Forelimb muscle (tissue), 1 donor: ENCODE results near the gene UBAC2. TPM values are rescaled to one million over a fixed set of nuclear protein-coding genes. Genes with fewer than 3 reads are reported as not detected.
"Not testable (repeated sequence)": the region's sequence is repeated elsewhere in the genome, so short reads cannot be mapped to it uniquely, and the experiment has no call there.

Source experiments
- DNase-seq: peaks from one replicate; pipeline ENCODE4 v3.0.0-alpha.2; 2013; ENCODE audit warnings: low read depth
- polyA plus RNA-seq: library from polyadenylated mRNA; unstranded; fragments of 120-200 nt; gene quantifications from one replicate; pipeline ENCODE4 v1.2.1, GENCODE V29; 2013; ENCODE audit not compliant: insufficient read length

The UBAC2 gene
- polyA plus RNA-seq, 1 donor, result 97.0 TPM

DNA sequence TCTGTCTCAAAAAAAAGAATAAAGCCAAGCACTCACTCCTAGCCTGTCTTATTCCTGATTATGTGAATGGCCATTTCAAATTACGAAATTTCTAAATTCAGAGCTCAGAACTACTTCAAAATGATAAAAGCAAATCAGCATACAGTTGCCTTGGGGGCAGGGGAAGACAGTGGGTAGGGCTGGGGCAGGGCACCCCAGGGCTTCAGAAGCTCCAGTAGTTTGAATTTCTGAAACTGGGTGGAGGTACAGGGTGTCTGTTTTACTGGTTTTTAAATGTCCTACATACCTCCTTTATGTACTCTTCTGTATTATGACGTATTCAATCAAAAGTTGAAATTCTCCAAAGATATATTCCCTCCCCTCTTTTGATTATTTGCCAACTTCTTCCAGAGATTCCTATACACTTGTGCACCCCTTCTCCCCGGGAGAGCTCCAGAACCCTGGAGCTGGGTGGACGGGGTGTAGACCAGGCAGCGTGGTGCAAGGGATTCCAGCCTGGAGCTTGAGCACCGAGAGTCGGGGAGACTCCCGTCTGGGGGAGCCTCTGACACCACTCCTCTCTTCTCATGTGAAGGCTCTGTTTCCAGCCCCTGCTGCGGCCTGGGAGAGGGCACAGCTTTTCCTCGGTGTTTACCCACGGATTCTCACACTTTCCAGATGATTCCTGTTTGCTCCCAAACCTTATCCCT lies 191.3 kb downstream of the UBAC2 start:
- DNase-seq, result no peak

DNA sequence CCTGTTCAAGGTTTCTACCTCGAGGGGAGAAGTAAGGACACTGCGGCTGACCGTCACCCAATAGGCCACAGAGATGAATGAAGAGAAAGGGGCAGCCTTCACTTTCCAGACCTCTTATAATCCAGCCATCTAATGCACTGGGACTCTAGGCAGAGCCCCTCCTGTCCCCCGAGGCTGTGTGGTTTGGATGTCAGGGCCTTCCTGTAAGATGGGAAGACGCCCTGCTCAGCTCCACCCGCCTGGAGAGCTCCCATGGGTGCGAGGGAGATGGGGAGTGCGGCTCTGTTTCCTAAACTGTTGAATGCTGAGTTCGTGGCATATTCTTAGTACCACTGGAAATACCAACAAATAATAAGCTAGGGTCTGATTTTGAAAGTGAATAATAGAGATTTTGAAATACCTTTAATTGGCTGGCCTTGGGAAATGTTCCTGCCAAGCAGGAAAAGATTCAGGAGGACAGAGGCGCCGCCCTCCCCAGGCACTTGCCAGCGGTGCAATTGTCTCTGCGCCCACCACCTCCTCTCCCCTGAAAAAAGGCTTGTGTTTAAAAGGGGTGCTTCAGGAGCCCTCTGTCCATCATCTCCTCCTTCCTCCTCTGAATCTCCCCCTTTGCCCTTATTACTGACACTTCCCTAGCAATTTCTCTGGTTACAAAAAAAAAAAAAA lies 191.9 kb downstream of the UBAC2 start:
- DNase-seq, result no peak

- not testable (repeated sequence) for DNase-seq
Observed at GRCh38 chr13:99393391-99393790, 192.7 kb downstream of the UBAC2 start.

DNA sequence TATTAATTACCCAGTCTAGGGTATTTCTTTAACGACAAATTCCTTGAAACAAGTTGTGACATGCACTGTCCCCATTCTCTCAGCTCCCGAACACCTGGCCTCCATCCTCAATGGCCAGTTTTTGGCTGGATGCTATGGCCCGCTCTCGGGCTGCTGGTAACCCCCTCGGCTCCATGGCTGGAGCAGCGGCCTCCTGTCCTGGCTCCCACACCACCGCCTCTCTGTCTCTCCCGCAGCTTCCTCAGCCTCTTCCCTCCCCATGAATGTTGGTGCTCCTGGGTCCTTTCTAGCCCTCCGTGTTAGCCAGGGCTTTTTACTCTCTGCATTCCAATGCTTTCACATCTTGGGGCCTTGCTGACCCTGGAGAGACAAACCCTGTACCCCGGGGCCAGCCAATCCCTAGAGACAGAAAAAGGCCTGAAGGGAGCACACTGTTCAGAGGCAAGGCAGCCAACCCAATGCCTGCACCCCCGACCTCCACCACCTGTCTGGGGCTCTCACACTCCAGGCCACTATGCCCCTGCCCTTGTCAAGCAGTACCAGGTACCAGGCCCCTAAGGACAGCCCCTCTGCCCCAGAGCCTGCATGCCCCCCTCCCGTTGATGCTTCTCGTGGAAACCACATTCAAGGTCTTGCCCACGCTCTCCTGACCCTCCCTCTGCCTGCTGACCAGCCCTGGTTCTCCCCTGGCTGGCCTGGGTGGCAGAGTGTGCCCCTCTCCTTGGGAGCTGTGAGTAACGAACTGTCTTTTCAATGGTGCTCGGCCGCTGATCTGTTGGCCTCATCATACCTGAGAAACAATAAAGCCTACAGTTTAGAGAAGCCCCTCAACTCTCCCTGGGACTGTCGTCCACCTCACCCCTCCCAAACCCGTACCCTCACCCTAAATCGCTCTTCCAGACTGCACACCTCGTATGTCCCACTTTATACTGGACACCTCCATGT lies 193.4 kb downstream of the UBAC2 start:
- no peak for DNase-seq

GRCh38 chr13:99395436-99395835 lies 194.8 kb downstream of the UBAC2 start:
- no peak for DNase-seq

DNA sequence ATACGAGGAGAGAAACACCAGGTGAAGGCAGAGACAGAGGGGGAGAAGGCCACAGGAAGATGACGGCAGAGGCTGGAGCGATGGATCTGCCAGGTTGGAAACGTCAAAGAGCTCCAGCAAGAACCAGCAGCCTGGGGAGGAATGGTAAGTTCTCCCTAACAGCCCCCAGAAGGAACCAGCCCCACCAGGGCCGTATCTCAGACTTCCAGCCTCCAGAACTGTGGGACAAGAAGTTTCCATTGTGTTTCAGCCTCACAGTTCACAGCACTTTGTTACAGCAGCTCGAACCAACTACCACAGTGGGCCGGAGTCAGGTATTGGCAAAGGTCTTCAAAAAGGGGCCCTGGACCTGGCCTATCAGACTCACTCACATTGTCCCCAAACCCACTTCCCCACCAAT lies 195.8 kb downstream of the UBAC2 start:
- DNase-seq, result no peak

DNA sequence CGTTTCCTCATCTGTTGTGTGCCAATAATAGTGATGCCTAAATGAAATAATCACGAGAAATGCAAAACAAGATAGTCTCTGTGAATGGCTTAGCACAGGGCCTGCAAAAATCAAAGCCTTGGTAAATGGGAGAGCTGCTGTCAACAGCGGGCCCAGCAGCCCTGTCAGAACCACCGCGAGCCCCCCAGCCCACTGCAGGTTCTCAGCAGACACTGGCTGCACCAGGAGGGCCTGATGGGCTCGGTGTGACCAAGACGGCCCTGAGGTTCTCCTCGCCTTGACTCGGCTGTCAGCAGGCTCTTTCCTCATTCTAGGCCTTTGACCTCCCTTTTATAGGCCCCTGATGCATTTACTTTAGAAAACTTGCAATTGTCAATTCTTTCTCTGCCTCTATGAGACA lies 197.4 kb downstream of the UBAC2 start:
- DNase-seq, result no peak

DNA sequence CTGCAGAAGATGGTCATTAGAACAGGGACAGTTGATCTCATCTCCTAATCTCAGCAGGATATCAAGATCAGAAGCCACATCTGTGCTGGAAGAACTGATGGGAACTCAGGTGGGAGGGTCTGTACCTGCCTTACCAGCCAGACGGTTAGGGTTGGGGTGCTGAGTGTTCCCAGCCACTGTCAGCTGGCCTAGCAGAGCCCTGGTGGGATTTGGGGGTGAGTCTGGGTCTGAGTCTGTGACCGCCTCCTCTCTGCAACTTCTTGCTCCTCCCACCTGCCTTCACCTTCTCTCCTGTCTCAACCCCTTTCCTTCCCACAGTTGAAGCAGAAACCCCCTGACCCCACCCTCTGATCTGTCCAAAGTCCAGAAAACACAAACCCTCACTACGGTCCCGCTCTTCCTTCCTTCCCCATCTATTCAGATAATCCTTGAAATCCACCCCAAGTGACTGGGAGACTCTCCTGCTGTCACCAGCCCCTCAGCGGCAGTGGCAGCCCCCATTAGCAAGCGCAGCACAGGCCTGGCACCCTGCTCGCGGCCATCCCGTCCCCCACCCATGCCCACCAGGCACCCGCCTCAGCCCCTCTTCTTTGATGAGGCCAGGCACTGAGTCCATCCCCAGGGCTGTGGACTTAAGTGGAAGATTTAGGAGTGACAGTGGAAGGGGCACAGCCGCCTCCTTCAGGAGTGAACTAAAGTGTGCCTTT lies 198.4 kb downstream of the UBAC2 start:
- no peak for DNase-seq

DNA sequence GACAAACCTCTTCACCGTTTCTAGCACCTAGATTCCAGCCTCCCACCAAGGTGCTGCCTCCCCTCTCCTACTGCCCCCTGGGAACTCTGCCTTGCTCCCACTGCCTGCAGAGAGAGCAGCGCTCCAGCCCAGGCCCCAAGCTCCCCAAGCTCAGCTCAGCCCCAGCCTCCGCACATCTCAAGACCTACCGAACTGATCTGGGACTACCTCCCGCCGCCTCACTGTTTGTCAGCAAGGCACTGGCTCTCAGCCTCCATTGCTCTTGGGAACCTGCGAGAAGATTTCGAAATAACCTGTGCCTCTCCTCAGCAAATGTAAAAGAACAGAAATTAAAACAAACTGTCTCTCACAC lies 198.9 kb downstream of the UBAC2 start:
- no peak for DNase-seq

DNA sequence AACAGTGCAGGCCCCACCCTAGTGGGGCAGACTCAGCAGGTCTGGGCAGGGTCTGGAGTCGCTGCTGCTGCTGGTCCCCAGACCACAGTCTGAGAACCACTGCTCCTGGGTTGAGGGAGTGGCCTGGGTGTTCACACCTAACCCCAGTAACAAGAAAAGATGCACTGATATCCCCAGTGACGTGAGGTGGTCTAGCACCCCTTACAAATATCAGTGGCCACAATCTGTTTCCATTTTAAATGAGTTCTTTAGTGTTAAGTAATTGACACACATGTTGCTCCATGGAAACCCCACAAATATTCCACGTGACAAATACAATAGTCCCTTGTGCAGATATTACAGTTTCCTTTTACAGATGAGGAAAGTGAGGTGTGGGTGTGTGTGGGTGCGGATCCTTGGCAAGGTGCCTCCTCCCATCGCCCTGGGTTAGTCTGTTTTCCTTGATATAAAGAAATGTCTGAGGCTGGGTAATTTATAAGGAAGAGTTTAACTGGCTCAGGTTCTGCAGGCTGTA lies 202.9 kb downstream of the UBAC2 start:
- DNase-seq, result no peak

GRCh38 chr13:99404005-99404755 lies 203.5 kb downstream of the UBAC2 start:
- no peak for DNase-seq

DNA sequence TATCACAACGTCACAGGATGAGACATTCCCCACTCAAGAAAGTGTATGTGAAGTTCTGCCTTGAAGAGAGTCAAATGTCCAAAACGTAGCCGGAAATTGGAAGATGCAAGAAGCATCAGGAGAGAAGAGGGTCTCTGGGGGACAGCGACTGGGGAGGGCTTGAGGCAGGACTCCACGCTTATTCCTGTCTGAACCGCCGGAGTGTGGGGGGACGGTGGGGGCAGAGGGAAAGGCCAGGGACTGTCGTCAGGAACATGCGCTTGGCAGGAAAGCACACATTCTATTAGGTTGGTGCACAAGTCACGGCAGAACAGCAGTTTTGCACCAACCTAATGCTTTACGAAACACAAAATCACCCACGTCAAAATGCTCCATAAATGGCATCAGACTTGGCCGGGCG lies 205.3 kb downstream of the UBAC2 start:
- no peak for DNase-seq

GRCh38 chr13:99406799-99407201 lies 206.1 kb downstream of the UBAC2 start:
- DNase-seq, result no peak

DNA sequence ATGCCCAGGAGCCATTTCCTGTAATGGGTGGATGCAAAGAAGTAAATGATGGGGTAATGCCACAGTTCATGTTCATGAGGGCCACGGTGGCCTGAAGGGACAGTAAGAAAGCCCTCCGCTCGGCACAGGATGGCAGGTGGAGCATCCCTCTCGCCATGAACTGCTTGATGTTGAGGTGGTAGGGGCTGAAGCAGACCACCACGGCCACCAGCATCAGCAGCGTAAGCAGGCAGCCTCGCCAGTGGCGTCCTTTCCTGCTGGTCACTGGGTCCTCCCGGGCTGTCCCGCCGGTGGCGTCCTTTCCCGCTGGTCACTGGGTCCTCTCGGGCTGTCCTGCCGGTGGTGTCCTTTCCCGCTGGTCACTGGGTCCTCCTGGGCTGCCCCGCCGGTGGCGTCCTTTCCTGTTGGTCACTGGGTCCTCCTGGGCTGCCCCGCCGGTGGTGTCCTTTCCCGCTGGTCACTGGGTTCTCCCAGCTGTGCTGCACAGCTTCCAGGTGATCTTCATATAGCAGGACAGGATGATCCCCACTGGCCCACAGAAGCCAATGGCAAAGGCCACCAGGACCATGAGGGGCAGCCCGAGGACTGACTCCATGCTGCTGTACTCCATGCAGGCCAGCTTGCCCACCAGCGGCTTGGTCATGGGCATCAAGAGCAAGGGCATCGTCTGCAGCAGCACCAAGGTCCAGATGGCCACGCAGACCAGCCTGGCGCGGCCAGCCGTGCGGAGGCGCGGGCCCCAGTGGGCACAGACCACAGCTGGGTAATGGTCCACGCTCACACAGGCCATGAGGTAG lies 207.4 kb downstream of the UBAC2 start:
- DNase-seq, result no peak

DNA sequence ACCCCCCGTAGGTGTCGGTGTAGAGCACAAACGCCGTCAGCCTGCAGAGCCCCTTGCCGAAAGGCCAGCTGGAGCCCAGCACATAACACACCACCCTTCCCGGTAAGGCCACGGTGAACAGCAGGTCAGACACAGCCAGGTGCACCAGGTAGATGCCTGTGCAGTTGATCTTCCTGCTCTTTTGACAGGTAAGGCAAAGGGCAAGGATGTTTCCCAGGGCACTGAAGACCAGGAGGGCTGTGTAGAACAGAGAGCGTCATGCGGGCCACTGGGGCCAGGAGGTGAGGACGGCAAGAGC lies 208.0 kb downstream of the UBAC2 start:
- DNase-seq, result no peak

DNA sequence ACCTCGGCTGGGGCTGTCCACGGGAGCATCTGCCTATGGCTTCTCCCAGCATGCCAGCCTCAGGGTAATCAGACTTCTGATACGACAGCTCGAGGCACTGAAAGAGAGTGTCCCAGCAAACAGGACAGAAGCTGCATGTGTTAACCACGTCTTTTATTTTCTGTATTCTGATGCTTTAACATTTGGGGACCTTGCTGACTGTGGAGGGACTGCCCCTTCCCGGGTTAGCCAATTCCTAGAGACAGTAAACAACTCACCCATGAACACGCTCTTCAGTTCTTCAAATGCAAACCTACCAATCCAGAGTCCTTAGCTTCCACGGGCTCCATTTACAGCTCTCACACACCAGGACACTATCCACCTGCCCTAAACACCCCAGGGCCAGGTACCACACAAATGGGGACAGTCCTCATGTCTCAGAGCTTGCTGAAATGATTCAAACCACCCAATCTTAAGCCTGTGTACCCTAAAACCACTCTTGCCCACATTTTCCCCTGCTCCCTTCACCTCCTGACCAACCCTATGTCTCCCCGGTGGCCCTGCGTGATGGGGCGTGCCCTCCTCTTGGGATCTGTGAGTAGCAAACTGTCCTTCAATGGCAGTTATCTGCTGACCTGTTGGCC lies 208.9 kb downstream of the UBAC2 start:
- not testable (repeated sequence) for DNase-seq

DNA sequence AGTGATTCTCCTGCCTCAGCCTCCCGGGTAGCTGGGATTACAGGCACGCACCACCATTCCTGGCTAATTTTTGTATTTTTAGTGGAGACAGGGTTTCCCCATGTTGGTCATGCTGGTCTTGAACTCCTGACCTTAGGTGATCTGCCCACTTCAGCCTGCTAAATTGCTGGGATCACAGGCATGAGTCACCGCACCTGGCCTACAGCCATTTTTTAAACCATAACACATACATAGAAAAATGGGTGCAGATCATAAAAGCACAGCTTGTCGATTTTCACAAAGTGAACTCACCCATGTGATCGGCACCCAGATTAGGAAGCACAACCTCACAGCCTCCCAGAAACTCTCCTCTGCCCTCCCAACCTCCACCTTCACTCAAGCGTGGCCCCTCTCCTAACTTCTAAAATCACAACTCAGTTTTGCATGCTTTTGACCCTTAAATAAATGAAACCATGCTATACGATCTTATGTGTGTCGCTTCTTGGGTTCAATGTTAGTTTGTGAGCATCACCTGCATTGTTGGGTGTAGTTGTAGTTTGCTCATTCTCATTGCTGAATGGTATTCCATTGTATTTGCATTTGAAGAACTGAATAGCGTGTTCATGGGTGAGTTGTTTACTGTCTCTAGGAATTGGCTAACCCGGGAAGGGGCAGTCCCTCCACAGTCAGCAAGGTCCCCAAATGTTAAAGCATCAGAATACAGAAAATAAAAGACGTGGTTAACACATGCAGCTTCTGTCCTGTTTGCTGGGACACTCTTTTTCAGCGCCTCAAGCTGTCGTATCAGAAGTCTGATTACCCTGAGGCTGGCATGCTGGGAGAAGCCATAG lies 210.2 kb downstream of the UBAC2 start:
- DNase-seq, result not testable (repeated sequence)

DNA sequence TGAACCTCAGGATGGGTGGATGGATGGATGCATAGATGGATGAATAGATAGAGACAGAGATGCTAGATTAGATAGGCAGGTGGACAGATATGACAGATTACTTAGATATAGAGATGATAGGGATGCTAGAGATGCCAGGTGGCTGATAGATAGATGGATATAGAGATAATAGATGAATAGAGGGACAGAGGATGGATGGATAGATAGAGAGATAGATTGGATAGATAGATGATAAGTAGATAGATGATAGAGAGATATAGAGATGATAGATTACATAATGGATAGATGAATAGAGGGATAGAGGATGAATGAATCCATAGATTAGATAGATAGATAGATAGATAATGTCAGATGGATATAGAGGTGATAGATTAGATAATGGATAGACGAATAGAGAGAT lies 212.2 kb downstream of the UBAC2 start:
- no peak for DNase-seq
